Hepatocyte (in vitro differentiated cells): ENCODE results near the gene SMAD1.

Experiments
- EZH2 ChIP-seq: fragments of 200-600 bp; sonication (generic); IDR thresholded peaks from 2 replicates; pipeline ENCODE4 v1.6.1; 2016; ENCODE audit warnings: antibody characterized with exemption, mild to moderate bottlenecking, borderline replicate concordance
- EZH2phosphoT487 ChIP-seq: fragments of 200-600 bp; sonication (generic); IDR thresholded peaks from one replicate; pipeline ENCODE4 v1.6.1; 2018; ENCODE audit warnings: antibody characterized with exemption, mild to moderate bottlenecking, low read depth, moderate library complexity; ENCODE audit not compliant: unreplicated experiment, severe bottlenecking
- TF ChIP-seq, protein P1 (sequence below): fragments of 200-600 bp; sonication (generic); IDR thresholded peaks from 2 replicates; pipeline ENCODE4 v1.5.1; 2016; ENCODE audit warnings: antibody characterized with exemption, mild to moderate bottlenecking; ENCODE audit not compliant: poor library complexity

DNA sequence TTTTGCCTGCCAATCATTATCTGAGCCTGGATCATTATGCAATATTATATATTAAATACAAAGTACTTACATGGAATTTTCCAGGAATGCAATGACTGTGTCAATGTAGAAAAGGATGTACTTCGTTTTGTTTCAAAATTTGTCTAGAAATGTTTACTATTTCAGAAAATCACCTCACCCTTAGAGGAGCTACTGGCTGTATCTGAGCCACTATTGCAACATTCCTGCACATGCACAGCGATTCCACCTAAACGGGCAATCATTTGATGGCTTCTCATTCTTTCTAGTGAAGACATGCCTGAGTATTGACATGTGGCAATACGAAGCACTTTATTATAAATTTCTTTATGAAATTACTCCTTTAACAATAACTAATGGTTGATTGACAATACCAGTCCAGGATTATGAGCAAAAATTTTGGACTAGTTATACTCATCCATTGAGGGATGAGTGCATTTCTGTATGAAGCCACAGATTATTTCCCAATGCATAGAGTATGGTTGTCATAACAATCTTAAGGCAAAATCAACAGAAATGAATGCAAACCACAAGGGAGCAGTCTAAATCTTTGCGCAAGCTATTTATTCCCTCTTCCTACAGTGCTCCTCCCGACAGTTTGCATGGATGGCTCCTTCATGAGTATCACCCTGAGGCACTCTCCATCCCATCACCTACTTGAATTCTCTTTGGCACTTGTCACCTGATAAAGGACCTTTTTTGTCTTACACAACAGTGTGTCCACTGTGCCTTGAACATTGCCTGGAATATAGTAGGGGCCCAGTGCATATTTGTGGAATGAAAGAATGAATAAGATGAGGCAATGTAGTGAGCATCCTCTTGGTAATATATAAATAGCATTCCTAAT lies 101.8 kb downstream of the SMAD1 start:
- TF ChIP-seq, protein P1, sequence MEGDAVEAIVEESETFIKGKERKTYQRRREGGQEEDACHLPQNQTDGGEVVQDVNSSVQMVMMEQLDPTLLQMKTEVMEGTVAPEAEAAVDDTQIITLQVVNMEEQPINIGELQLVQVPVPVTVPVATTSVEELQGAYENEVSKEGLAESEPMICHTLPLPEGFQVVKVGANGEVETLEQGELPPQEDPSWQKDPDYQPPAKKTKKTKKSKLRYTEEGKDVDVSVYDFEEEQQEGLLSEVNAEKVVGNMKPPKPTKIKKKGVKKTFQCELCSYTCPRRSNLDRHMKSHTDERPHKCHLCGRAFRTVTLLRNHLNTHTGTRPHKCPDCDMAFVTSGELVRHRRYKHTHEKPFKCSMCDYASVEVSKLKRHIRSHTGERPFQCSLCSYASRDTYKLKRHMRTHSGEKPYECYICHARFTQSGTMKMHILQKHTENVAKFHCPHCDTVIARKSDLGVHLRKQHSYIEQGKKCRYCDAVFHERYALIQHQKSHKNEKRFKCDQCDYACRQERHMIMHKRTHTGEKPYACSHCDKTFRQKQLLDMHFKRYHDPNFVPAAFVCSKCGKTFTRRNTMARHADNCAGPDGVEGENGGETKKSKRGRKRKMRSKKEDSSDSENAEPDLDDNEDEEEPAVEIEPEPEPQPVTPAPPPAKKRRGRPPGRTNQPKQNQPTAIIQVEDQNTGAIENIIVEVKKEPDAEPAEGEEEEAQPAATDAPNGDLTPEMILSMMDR, result no peak
- no peak for TF ChIP-seq EZH2phosphoT487
- TF ChIP-seq EZH2, result no peak
